ENCODE data around the gene APOL1. TPM values are rescaled to one million over a fixed set of nuclear protein-coding genes. Genes with fewer than 3 reads are reported as not detected.
A peak's percentile ranks its signal among the peaks of the same experiment; 100 is the strongest.

APOL1 gene
- total and polyA plus RNA-seq, 9 of the 15 experiments (the other 6 are each of a cell fraction or from before 2014, with no cell fraction given), result 2.5 to 9.7 (median 5.6) TPM

- Histone ChIP-seq H3K79me2 (ENCODE audit: control insufficient read depth, insufficient read depth, low read length) (no peaks in the 10 kb centered on the region), H3K4me2 (ENCODE audit: insufficient read depth, low read length) (no peak overlapping the region), H4K20me1 (replicated peaks; ENCODE audit: control insufficient read depth, insufficient read depth, low read length) (no peaks in the 10 kb centered on the region), H3K9me3 (replicated peaks; ENCODE audit: control insufficient read depth, insufficient read depth, low read depth, low read length) (no peaks in the 10 kb centered on the region), H3K4me1 (replicated peaks in 1 of 2; ENCODE audit: control insufficient read depth in 2 of 2, insufficient read depth in 2 of 2, low read length in 2 of 2) (peaks cover 0 to 4% of the 10 kb centered on the region in 2 experiments; a peak in 2 of 5 replicates), H3K9ac (ENCODE audit: insufficient read depth in 1 of 2, low read depth in 2 of 2, low read length in 2 of 2) (no peak overlapping the region), H3K36me3 (ENCODE audit: control insufficient read depth, insufficient read depth, low read length) (no peaks in the 10 kb centered on the region), H3K27ac (ENCODE audit: extremely low read depth, low read depth, low read length) (no peak overlapping the region), H3K4me3 (no peak overlapping the region), H3K27me3 (ENCODE audit: control insufficient read depth in 2 of 2, insufficient read depth in 2 of 2, low read length in 2 of 2) (no peaks in the 10 kb centered on the region), H3K9me1 (ENCODE audit: control insufficient read depth, insufficient read depth, low read length) (no peaks in the 10 kb centered on the region), H2AFZ (ENCODE audit: low read depth, low read length) (peak overlapping the region; percentile 51; the same call in 1 of the 2 replicates)
- TF ChIP-seq GTF3C2 (IDR thresholded peaks at IDR 0.05; ENCODE audit: borderline replicate concordance, extremely low read depth, insufficient read length) (no peak), THAP7 (CRISPR knock-in tag; IDR thresholded peaks at IDR 0.05) (no peak), ZNF764 (CRISPR knock-in tag; IDR thresholded peaks at IDR 0.05; ENCODE audit: low read depth) (no peak), CCAR2 (IDR thresholded peaks at IDR 0.05; ENCODE audit: low read depth, low read length) (no peak), FOXK2 (conservative IDR thresholded peaks at IDR 0.05 in 1 of 2, IDR thresholded peaks at IDR 0.05 in 1 of 2; ENCODE audit: low read depth in 2 of 2) (no peak), ZNF717 (CRISPR knock-in tag; IDR thresholded peaks at IDR 0.05) (no peak)
- in situ Hi-C loops (cut with MboI), result no loop called here
- no TSS peak for BruUV-seq (replicated peaks)
- DNase-seq (ENCODE audit: extremely low read depth in 1 of 4, low spot score in 3 of 4), result no peak
- ChIA-PET CTCF (ENCODE audit: low intra/inter-chr PET ratio) (interaction anchor here (0.6 kb wide), 1 partner anchor 645 kb away, joined by 3 read pairs; no protein-coding TSS in a partner anchor), POLR2A (interaction anchor here (0.6 to 1.3 kb wide), 2 partner anchors 12 to 58 kb away, joined by 3 read pairs; no protein-coding TSS in a partner anchor)
- intact Hi-C loops (cut with micrococcal nuclease), result no loop called here
- WGBS (ENCODE audit: insufficient coverage, low coverage, missing lambda C conversion rate), result 21% methylated on average over 4 of the region's 5 CpGs
- ATAC-seq, result no peak
- FAIRE-seq, result no peak
These were observed 21.6 kb downstream of the APOL1 start for GRCh38 chr22:36274531-36274930.

Measured in K562 (cell line).